Brain microvascular endothelial cell (primary cell): Measurements from ENCODE around the gene CD109.
A peak's percentile ranks its signal among the peaks of the same experiment; 100 is the strongest.

Source experiments
- DNase-seq: peaks from one replicate; pipeline ENCODE4 v3.0.0-alpha.2; 2020
- H3K27ac ChIP-seq: fragments of 250-450 bp; sonication (Bioruptor Pico); 2 replicates; pipeline ENCODE4 v1.5.1; 2020; ENCODE audit warnings: mild to moderate bottlenecking, moderate library complexity
- H3K27me3 ChIP-seq: fragments of 250-450 bp; sonication (Bioruptor Pico); replicated peaks from 2 replicates; pipeline ENCODE4 v1.5.1; 2020; ENCODE audit warnings: mild to moderate bottlenecking
- H3K36me3 ChIP-seq: fragments of 250-450 bp; sonication (Bioruptor Pico); replicated peaks from 2 replicates; pipeline ENCODE4 v1.5.1; 2020; ENCODE audit warnings: mild to moderate bottlenecking
- H3K4me3 ChIP-seq: 2 replicates; pipeline ENCODE4 v1.5.1; 2011; ENCODE audit warnings: low read depth, mild to moderate bottlenecking, control low read depth, low read length, moderate library complexity
- in situ Hi-C: cut with HindIII; loops from 2 replicates; pipeline ENCODE4 v1.10.0; 2017; ENCODE audit warnings: low sequenced_read_pairs, low pct_ligation_motif_present
- TF ChIP-seq, protein P1 (sequence below): IDR thresholded peaks from 2 replicates; pipeline ENCODE4 v1.5.1; 2011; ENCODE audit warnings: low read depth, mild to moderate bottlenecking, moderate library complexity, low read length, control low read depth, inconsistent platforms; ENCODE audit errors: missing control alignments

The CD109 gene

GRCh38 chr6:73792738-73793137 is 96.7 kb downstream of the CD109 start:
- Histone ChIP-seq H3K27ac (no peak overlapping the region), H3K4me3 (no peak overlapping the region), H3K36me3 (no peaks in the 10 kb centered on the region), H3K27me3 (no peaks in the 10 kb centered on the region)
- in situ Hi-C loops: no loop called here
- TF ChIP-seq, protein P1, sequence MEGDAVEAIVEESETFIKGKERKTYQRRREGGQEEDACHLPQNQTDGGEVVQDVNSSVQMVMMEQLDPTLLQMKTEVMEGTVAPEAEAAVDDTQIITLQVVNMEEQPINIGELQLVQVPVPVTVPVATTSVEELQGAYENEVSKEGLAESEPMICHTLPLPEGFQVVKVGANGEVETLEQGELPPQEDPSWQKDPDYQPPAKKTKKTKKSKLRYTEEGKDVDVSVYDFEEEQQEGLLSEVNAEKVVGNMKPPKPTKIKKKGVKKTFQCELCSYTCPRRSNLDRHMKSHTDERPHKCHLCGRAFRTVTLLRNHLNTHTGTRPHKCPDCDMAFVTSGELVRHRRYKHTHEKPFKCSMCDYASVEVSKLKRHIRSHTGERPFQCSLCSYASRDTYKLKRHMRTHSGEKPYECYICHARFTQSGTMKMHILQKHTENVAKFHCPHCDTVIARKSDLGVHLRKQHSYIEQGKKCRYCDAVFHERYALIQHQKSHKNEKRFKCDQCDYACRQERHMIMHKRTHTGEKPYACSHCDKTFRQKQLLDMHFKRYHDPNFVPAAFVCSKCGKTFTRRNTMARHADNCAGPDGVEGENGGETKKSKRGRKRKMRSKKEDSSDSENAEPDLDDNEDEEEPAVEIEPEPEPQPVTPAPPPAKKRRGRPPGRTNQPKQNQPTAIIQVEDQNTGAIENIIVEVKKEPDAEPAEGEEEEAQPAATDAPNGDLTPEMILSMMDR: no peak
- DNase-seq: no peak

DNA sequence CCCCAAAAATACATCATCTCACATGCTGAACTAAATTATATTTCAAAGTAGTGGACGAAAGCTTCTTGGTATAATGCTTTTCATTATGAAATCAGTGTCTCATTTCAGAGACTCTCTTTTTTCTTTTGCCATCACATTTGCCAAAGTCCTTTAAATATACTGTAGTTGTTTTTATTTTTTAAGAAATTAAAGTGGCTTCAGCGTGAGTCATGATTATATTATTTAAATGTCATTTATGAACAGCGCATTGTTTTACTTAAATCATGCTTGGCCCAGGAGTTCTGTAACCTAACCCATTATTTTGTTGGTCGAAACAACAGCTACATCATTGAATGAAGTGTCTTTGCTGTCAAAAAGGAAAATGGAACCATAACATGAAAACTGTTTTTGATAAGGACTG is 100.9 kb downstream of the CD109 start:
- DNase-seq: no peak
- in situ Hi-C loops: no loop called here
- H3K4me3 ChIP-seq: no peak overlapping the region
- H3K36me3 ChIP-seq: no peaks in the 10 kb centered on the region
- H3K27me3 ChIP-seq: no peaks in the 10 kb centered on the region
- TF ChIP-seq, protein P1: no peak
- no peak overlapping the region for H3K27ac ChIP-seq

DNA sequence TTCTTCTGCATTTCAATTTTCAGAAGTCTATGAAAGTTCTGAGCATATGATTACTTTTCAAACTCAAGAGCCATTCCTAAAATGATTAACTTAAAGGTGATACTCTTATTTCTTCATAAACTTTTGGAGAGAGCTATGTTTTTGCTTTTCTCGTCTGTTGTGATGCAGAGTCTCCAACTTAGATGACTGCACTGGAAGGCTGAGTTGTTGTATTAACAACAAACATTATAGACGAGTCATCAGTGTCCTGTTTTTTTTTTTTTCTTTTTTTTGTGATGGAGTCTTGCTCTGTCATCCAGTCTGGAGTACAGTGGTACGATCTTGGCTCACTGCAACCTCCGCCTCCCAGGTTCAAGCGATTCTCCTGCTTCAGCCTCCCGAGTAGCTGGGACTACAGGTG is 101.9 kb downstream of the CD109 start:
- TF ChIP-seq, protein P1: no peak

GRCh38 chr6:73798592-73798991 is 102.6 kb downstream of the CD109 start:
- H3K27ac ChIP-seq: peak overlapping the region; percentile 31

More for the DNA sequence above, 101.9 kb downstream of the CD109 start:
- H3K27me3 ChIP-seq: no peaks in the 10 kb centered on the region
- no peak for DNase-seq
- no peaks in the 10 kb centered on the region for H3K36me3 ChIP-seq
- in situ Hi-C loops: no loop called here
- H3K4me3 ChIP-seq: no peak overlapping the region
- no peak overlapping the region for H3K27ac ChIP-seq

GRCh38 chr6:73800997-73801396 is 105.0 kb downstream of the CD109 start:
- no peak for DNase-seq
- TF ChIP-seq, protein P1: no peak
- Histone ChIP-seq H3K36me3 (no peaks in the 10 kb centered on the region), H3K27ac (no peak overlapping the region), H3K4me3 (no peak overlapping the region), H3K27me3 (no peaks in the 10 kb centered on the region)
- in situ Hi-C loops: no loop called here

More at GRCh38 chr6:73798592-73798991, 102.6 kb downstream of the CD109 start:
- TF ChIP-seq, protein P1: peak; percentile 74
- H3K4me3 ChIP-seq: no peak overlapping the region
- in situ Hi-C loops: no loop called here
- H3K27me3 ChIP-seq: no peaks in the 10 kb centered on the region
- H3K36me3 ChIP-seq: no peaks in the 10 kb centered on the region
- peak; percentile 93 for DNase-seq

GRCh38 chr6:73801652-73802268 is 105.8 kb downstream of the CD109 start:
- H3K4me3 ChIP-seq: no peak overlapping the region
- no peaks in the 10 kb centered on the region for H3K36me3 ChIP-seq
- DNase-seq: no peak
- in situ Hi-C loops: no loop called here
- no peaks in the 10 kb centered on the region for H3K27me3 ChIP-seq
- no peak overlapping the region for H3K27ac ChIP-seq
- TF ChIP-seq, protein P1: no peak
